IPS DF 6.9 (cell line): Measurements from ENCODE around the gene ENTPD6.

Experiments used
- DNase-seq: peaks from one replicate; pipeline ENCODE4 v3.0.0-alpha.2; 2013; ENCODE audit warnings: low read depth, low spot score
- H3K27ac ChIP-seq: one replicate; pipeline ENCODE4 v1.5.1; 2013; ENCODE audit warnings: low read length, control low read depth
- H3K27me3 ChIP-seq: 2 replicates; pipeline ENCODE4 v1.6.1; 2013; ENCODE audit warnings: mild to moderate bottlenecking, low read length; ENCODE audit not compliant: control insufficient read depth, insufficient read depth
- H3K36me3 ChIP-seq: 2 replicates; pipeline ENCODE4 v1.6.1; 2013; ENCODE audit warnings: low read length; ENCODE audit not compliant: control insufficient read depth, insufficient read depth
- H3K4me1 ChIP-seq: 2 replicates; pipeline ENCODE4 v1.6.1; 2013; ENCODE audit warnings: low read length; ENCODE audit not compliant: control insufficient read depth, insufficient read depth
- H3K4me3 ChIP-seq: 2 replicates; pipeline ENCODE4 v1.5.1; 2013; ENCODE audit warnings: mild to moderate bottlenecking, low read length
- H3K9me3 ChIP-seq: 2 replicates; pipeline ENCODE4 v1.6.1; 2013; ENCODE audit warnings: low read length, inconsistent platforms; ENCODE audit not compliant: control insufficient read depth, insufficient read depth
- WGBS: extraction: QIAGEN DNeasy Blood & Tissue Kit; methylation state at CpG from one replicate; pipeline ENCODE4 v1.1.7; 2013; ENCODE audit warnings: mixed read lengths, missing lambda C conversion rate; ENCODE audit not compliant: insufficient read length, insufficient coverage; 5-methylcytosine and 5-hydroxymethylcytosine counted together

The ENTPD6 gene

GRCh38 chr20:25251558-25251957 is 56.0 kb downstream of the ENTPD6 start:
- no peak for DNase-seq
- Histone ChIP-seq H3K27me3 (no peaks in the 10 kb centered on the region), H3K9me3 (no peaks in the 10 kb centered on the region), H3K36me3 (no peaks in the 10 kb centered on the region), H3K4me3 (no peak overlapping the region), H3K27ac (no peak overlapping the region), H3K4me1 (no peaks in the 10 kb centered on the region)
- WGBS: no CpG with 5 or more reads among the region's 4 CpGs

- DNase-seq: no peak
- no peaks in the 10 kb centered on the region for H3K27me3 ChIP-seq
- no peak overlapping the region for H3K4me3 ChIP-seq
- no peak overlapping the region for H3K27ac ChIP-seq
- H3K9me3 ChIP-seq: no peaks in the 10 kb centered on the region
- H3K4me1 ChIP-seq: no peaks in the 10 kb centered on the region
- WGBS: no CpG with 5 or more reads among the region's 6 CpGs
- H3K36me3 ChIP-seq: no peaks in the 10 kb centered on the region
Observed at GRCh38 chr20:25252230-25252651, 56.7 kb downstream of the ENTPD6 start.

DNA sequence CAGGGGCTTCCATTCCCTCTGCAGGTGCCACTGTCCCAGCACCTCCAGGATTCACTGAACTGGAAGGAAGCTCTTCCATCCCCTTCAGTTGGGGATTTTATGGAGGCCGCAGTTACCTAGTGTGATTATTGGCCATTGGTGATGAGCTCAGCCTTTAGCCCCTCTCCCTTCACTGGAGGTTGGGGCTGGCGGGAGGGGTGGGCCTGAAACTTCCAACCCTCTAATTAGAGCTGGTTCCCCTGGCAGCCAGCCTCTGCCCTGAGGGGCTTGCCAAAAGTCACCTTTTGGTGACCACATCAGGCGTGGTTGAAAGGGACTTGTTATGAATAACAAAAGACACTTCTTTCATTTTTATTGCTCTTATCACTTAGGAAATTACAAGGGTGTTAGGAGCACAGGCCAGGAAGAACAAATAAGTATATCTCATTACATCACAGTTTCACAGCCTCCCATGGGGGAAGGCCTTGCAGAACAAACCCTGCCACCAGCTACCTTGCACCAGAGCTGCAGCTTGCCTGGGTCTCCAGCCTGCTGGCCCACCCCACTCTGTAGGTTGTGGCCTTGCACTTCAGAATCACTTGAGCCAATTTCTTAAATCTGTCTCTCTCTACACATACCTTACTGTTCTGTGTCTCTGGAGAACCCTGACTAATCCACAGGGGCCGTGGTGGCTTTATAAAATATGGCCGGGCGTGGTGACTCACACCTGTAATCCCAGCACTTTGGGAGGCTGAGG is 57.3 kb downstream of the ENTPD6 start:
- no peak for DNase-seq
- no peaks in the 10 kb centered on the region for H3K27me3 ChIP-seq
- no peak overlapping the region for H3K27ac ChIP-seq
- H3K4me3 ChIP-seq: no peak overlapping the region
- H3K36me3 ChIP-seq: no peaks in the 10 kb centered on the region
- H3K4me1 ChIP-seq: no peaks in the 10 kb centered on the region
- no CpG with 5 or more reads among the region's 6 CpGs for WGBS
- no peaks in the 10 kb centered on the region for H3K9me3 ChIP-seq

DNA sequence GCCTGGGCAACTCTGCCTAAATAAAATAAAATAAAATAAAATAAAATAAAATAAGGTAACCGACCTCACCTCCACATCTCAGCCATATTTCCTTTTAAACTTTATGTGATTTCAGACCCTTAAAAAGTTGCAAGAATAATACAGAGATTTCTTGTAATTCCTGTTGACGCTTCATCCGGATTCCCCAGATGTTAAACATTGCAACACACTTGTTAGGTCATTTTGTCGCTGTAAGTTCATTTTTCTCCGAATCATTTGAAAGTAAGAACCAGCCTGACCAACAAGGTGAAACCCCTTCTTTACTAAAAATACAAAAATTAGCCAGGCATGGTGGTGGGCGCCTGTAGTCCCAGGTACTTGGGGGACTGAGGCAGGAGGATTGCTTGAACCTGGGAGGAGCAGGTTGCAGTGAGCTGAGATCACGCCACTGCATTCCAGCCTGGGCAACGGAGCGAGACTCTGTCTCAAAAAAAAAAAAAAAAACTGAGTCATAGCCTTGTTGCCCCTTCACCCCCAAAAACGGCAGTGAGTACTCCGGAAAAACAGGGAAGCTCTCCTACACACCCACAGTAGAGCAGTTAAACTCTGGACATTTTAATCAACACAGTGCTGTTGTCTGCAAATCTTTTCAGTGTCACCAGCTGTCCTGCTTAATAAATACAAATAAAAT is 58.2 kb downstream of the ENTPD6 start:
- no peaks in the 10 kb centered on the region for H3K9me3 ChIP-seq
- H3K27ac ChIP-seq: no peak overlapping the region
- no peaks in the 10 kb centered on the region for H3K27me3 ChIP-seq
- no peak overlapping the region for H3K4me3 ChIP-seq
- no CpG with 5 or more reads among the region's 11 CpGs for WGBS
- H3K4me1 ChIP-seq: no peaks in the 10 kb centered on the region
- DNase-seq: no peak
- H3K36me3 ChIP-seq: no peaks in the 10 kb centered on the region

DNA sequence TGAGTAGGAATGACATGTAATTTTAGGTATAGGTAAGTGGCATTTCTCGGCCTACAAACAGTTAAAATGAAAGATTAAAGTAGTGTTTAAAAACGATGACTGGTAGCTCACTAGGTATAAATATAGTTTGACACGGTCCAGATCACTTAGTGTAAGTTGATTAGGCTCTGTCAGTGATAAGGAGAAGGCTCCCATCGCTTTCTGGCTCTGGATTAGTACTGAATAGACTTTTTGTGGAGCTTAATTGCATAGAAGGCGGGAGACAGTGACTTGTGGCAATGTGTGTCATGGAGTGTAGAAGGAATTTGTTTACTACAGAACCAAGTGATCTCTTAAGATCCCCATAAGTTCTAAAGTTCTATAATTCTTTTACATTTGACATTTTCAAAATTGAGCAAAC is 59.1 kb downstream of the ENTPD6 start:
- no peak overlapping the region for H3K4me3 ChIP-seq
- no peaks in the 10 kb centered on the region for H3K9me3 ChIP-seq
- no peaks in the 10 kb centered on the region for H3K27me3 ChIP-seq
- no peaks in the 10 kb centered on the region for H3K4me1 ChIP-seq
- H3K27ac ChIP-seq: no peak overlapping the region
- peaks cover 3% of the 10 kb centered on the region; the same call in 1 of the 2 replicates for H3K36me3 ChIP-seq
- no peak for DNase-seq
- WGBS: no CpG with 5 or more reads among the region's 5 CpGs

DNA sequence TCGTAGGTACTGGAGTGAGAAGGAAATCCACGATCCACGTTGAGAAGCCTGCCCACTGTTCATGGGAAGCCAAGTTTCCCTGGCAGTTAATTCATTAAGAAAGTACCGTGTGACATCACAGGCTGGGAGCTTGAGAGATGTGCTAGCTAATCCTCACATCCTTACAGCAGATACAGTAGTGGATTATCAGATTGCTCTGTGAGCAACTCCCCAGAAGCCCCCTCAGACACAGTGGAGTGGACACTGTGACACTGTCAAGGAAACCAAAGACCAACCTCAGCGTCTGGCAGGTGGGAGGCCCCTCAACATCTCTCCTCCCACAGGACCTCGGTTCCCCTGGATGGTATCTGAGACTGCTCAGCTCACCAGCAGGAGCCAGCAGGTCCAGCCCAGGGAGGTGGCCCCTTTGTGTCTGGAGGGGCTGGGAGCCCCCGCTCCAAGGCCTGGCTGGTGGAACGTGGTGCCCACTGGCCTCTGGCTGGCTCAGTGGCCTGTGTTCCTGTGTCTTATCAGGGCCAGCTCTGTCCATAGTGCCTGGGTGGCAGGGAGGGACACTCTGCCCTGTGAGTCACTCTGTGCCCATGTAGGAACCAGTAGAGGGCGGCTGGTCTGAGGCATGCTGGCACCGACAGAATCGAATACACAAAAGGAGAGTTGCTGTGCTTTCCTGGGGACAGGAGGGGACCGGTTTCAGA is 59.6 kb downstream of the ENTPD6 start:
- Histone ChIP-seq H3K27ac (no peak overlapping the region), H3K36me3 (peaks cover 3% of the 10 kb centered on the region; the same call in 1 of the 2 replicates), H3K4me3 (no peak overlapping the region), H3K9me3 (no peaks in the 10 kb centered on the region), H3K4me1 (no peaks in the 10 kb centered on the region), H3K27me3 (no peaks in the 10 kb centered on the region)
- DNase-seq: no peak
- no CpG with 5 or more reads among the region's 12 CpGs for WGBS

DNA sequence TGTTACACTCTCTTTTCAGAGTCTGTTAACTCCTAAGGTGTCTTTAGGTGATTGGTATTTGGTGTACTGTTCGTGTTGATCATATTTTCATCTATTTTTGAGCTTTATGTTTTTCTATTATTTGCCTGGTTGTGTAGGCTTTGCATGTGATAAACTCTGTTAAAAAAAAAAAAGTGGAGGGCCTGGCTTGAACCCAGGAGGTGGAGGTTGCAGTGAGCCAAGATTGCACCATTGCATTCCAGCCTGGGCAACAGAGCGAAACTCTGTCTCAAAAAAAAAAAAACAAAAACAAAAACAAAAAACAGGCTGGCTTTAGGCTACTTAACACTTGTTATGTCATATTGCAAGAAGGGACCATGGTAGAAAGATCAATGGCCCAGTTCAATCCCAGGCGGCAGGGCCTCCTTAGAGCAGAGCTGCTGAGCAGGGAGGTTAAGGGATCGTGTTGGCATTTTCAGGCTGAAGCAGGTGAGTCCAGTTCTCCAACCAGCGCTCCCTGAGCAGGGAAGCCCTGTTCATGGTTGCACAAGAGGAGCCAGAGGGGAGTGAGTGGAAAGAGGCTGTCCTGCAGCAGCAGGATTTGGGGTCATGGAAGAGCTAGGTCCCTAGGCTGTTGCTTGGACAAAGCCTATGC is 60.8 kb downstream of the ENTPD6 start:
- DNase-seq: no peak
- Histone ChIP-seq H3K4me1 (no peaks in the 10 kb centered on the region), H3K27me3 (no peaks in the 10 kb centered on the region), H3K27ac (no peak overlapping the region), H3K4me3 (no peak overlapping the region), H3K36me3 (peaks cover 8% of the 10 kb centered on the region; the same call in 1 of the 2 replicates), H3K9me3 (no peaks in the 10 kb centered on the region; the same call in 1 of the 2 replicates)
- no CpG with 5 or more reads among the region's 5 CpGs for WGBS

GRCh38 chr20:25257130-25257529 is 61.6 kb downstream of the ENTPD6 start:
- peaks cover 8% of the 10 kb centered on the region; the same call in 1 of the 2 replicates for H3K36me3 ChIP-seq

DNA sequence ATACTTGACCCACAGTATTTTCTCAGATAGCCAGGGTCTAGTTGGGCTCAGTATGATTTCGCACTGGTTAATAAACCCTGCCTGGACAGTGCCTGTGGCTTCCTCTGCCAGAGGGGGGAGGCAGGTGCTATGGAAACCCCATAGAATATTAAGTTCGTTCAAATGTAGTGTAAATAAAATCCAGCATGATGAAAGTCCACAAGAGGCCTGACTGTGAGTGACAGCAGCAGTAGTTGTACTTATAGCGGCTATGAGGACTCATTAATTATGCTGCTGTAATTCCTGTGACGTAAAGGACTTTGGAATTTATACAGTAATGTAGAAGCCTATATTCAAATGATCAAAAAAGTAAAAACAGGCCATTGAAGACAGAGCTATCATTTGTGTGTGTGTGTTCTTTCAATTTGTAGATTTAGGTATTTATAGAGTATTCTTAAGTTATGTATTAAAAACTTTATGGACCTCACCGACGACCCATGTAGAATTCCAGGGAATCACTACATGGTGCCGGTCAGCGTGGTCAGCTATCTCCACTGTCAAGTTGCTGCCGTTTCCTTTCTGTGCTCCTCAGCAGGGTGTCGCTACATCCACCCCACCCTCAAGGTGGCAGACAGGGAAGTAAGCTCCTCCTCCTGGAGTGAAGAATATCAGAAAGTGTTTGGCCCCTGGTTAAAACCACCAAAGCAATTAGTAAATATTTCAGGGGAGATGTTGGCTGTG is 62.4 kb downstream of the ENTPD6 start:
- Histone ChIP-seq H3K36me3 (peaks cover 8% of the 10 kb centered on the region; the same call in 1 of the 2 replicates), H3K4me3 (no peak overlapping the region), H3K9me3 (no peaks in the 10 kb centered on the region; the same call in 1 of the 2 replicates), H3K27me3 (no peaks in the 10 kb centered on the region), H3K4me1 (no peaks in the 10 kb centered on the region), H3K27ac (no peak overlapping the region)
- no peak for DNase-seq
- WGBS: no CpG with 5 or more reads among the region's 10 CpGs

More at GRCh38 chr20:25257130-25257529, 61.6 kb downstream of the ENTPD6 start:
- no peak for DNase-seq
- no peak overlapping the region for H3K4me3 ChIP-seq
- no peaks in the 10 kb centered on the region for H3K4me1 ChIP-seq
- no CpG with 5 or more reads among the region's 5 CpGs for WGBS
- no peaks in the 10 kb centered on the region for H3K27me3 ChIP-seq
- H3K27ac ChIP-seq: no peak overlapping the region
- H3K9me3 ChIP-seq: no peaks in the 10 kb centered on the region; the same call in 1 of the 2 replicates

GRCh38 chr20:25258476-25258805 is 62.9 kb downstream of the ENTPD6 start:
- H3K4me3 ChIP-seq: no peak overlapping the region
- H3K36me3 ChIP-seq: peaks cover 8% of the 10 kb centered on the region; the same call in 1 of the 2 replicates
- H3K27ac ChIP-seq: no peak overlapping the region

More at GRCh38 chr20:25258476-25258805, 62.9 kb downstream of the ENTPD6 start:
- H3K9me3 ChIP-seq: no peaks in the 10 kb centered on the region; the same call in 1 of the 2 replicates
- no peaks in the 10 kb centered on the region for H3K4me1 ChIP-seq
- no peaks in the 10 kb centered on the region for H3K27me3 ChIP-seq
- no peak for DNase-seq
- WGBS: no CpG with 5 or more reads among the region's 8 CpGs
